ENCODE data around the gene BYSL.
"Not testable (repeated sequence)": the region's sequence is repeated elsewhere in the genome, so short reads cannot be mapped to it uniquely, and the experiment has no call there.

Gene BYSL

DNA sequence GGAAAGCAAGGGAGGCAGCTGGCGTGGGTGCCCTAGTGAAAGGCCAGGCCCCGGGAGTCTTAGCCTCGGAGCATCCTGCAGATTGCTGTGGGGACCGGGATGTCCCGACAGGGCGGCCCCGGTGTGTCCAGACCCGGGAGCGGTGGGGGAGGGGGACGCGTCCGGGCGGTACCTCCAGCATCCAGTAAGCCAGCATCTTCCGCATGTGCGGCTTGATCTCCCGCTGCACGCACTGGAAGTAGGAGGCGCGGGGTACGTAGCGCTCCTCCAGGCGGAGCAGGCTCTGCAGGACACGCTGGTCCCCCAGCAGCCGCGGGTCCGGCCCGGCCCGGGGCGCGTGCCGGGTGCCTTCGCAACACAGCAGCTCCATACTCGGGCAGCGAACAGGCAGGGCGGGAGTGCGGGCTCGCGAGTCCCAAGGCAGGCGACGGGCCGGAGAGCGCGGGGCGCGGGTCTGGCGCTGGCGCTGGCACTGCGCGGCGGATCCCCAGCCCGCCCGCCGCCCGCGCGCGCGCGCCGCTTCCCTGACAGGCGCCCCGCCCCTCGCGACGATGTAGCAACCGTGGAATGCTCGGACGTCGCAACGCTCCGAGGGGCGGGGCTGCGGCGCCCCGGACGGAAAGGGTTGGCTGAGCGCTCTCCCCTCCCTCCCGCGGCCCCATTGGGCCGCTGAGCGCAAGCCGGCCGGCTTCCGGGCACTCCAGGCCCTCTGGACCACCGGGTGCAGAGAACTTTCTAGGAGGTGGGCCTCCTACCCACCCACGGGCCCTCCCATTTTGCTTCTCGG, 20.2 kb downstream of the BYSL start, which contains the start of gene CCND3:
CCND3 (minus strand) TSS at position 529 of the 787 bp plus-strand sequence; CDS start at position 370, 159 bp downstream.
- TF ChIP-seq, protein P1, sequence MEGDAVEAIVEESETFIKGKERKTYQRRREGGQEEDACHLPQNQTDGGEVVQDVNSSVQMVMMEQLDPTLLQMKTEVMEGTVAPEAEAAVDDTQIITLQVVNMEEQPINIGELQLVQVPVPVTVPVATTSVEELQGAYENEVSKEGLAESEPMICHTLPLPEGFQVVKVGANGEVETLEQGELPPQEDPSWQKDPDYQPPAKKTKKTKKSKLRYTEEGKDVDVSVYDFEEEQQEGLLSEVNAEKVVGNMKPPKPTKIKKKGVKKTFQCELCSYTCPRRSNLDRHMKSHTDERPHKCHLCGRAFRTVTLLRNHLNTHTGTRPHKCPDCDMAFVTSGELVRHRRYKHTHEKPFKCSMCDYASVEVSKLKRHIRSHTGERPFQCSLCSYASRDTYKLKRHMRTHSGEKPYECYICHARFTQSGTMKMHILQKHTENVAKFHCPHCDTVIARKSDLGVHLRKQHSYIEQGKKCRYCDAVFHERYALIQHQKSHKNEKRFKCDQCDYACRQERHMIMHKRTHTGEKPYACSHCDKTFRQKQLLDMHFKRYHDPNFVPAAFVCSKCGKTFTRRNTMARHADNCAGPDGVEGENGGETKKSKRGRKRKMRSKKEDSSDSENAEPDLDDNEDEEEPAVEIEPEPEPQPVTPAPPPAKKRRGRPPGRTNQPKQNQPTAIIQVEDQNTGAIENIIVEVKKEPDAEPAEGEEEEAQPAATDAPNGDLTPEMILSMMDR (IDR thresholded peaks at IDR 0.05; ENCODE audit: low read length, missing control alignments): no peak
- DNase-seq (ENCODE audit: low read depth): peak; percentile 91
- peak within 1 kb of the TSS; percentile 93 for H3K4me3 ChIP-seq (replicated peaks; ENCODE audit: low read depth, low read length)

DNA sequence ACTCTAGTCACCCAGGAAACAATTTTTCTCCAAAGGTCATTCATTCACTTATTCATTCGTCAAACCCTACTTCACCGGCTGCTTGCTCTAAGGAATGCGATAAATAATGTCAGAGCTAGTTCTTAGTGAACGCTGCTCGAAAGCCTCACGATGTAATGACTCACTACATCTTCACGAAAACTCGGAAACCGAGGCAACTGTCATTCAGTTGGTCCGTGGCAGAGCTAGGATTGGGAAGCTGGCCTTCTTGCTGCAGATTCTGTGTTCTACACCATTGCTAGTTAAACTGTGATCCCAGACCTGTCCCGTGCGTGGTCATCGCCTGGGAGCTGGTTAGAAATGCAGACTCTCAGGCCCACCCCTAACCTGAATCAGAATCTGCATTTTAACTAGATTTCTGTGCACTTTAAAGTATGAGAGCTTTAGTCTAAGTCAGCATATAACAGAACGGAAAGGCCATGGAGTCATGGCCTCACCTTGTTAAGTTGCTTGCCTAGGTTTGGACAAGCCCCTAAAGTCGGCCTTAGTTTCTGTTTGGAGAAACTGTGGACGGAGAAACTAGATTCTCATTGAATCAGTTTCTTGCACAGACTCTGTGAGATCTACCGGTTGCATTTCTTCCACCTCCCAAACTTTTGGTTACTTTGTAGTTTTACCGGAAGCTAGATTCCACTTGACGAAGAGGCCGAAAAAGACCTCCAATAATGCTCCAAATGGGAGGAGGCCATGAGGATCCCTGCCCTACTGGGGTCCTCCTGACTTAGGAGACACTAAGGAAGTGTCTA, 21.0 kb downstream of the BYSL start:
- TF ChIP-seq, protein P1 (IDR thresholded peaks at IDR 0.05; ENCODE audit: low read length, missing control alignments): no peak
- H3K4me3 ChIP-seq (replicated peaks; ENCODE audit: low read depth, low read length): peak overlapping the region; percentile 93
- DNase-seq (ENCODE audit: low read depth): peak; percentile 83

DNA sequence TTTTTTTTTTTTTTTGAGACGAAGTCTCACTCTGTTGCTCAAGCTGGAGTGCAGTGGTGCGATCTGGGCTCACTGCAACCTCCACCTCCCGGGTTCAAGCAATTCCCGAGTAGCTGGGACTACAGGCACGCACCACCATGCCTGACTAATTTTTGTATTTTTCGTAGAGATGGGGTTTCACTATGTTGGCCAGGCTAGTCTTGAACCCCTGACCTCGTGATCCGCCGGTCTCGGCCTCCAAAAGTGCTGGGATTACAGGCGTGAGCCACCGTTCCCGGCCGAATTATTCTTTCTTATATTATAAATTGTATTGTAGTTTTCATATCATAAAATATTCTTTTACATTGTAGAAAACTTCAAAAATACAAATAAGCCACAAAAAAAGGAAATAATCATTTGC, 21.6 kb downstream of the BYSL start:
- DNase-seq (ENCODE audit: low read depth); H3K4me3 ChIP-seq (replicated peaks; ENCODE audit: low read depth, low read length): not testable (repeated sequence)

DNA sequence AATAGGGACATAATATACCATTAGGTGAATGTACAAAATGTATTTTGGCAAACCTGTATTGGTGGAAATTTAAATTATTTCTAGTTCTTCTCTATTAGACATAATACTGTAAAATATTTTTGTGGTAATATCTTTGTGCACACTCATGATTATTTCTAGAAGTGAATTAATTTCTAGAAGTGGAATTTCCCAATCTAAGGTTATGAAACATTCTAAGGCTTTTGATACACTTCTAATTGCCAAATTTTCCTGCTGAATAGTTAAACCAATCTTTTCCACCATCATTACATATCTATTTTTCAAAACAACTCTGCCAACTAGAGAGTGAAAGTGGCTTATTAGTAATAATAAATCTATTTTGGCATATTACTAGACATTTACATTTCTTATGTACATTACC, 22.2 kb downstream of the BYSL start:
- DNase-seq (ENCODE audit: low read depth): no peak
- H3K4me3 ChIP-seq (replicated peaks; ENCODE audit: low read depth, low read length): no peak overlapping the region
- TF ChIP-seq, protein P1 (IDR thresholded peaks at IDR 0.05; ENCODE audit: low read length, missing control alignments): no peak

DNA sequence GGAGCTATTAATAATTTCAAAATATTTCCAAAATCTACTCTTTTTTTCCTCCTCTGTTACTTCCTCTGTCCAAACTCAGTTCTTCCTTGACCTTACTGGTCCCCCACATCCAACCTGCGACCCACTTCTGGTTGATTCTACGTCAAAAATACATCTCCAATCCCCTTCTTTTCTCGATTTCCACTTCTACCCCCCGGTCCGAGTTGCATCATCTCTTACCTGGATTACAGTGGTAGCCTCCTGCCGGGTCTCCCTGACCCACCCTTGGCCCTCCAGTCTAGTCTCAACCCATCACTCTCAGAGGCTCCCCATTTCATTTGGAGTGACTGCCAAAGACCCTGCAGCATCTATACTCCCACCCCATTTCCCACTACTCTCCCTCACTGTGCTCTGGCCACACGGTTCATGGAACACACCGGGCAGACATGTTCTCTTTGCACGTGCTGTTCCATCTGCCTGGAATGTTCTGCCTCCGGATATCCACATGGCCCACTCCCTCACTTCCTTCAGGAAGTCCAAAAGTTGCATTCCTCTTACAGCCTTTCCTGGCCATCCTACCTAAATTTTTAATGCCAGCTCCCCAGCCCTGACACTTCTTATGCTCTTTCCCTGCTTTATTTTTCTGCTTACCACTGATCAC, 26.4 kb downstream of the BYSL start:
- no peak overlapping the region for H3K4me3 ChIP-seq (replicated peaks; ENCODE audit: low read depth, low read length)
- TF ChIP-seq, protein P1 (IDR thresholded peaks at IDR 0.05; ENCODE audit: low read length, missing control alignments): no peak
- no peak for DNase-seq (ENCODE audit: low read depth)

DNA sequence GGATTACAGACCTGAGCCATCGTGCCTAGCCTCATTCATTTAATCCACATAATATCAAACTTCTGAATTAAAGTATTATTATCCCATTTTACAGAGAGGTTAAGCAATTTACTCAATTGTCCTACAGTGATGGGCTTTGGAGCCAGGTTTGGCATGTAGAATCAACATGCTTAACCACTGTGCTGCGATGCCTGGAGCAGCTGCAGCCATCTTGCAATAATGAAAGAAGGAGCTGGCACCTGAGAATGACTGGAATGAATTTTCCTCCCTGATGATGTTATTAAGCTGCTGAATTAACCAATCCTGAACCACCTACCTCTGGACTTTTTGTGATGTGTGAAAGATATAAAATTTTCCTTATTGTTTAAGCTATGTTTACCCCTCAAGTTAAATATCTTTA, 33.4 kb downstream of the BYSL start:
- DNase-seq (ENCODE audit: low read depth): no peak
- no peak overlapping the region for H3K4me3 ChIP-seq (replicated peaks; ENCODE audit: low read depth, low read length)
- TF ChIP-seq, protein P1 (IDR thresholded peaks at IDR 0.05; ENCODE audit: low read length, missing control alignments): no peak

DNA sequence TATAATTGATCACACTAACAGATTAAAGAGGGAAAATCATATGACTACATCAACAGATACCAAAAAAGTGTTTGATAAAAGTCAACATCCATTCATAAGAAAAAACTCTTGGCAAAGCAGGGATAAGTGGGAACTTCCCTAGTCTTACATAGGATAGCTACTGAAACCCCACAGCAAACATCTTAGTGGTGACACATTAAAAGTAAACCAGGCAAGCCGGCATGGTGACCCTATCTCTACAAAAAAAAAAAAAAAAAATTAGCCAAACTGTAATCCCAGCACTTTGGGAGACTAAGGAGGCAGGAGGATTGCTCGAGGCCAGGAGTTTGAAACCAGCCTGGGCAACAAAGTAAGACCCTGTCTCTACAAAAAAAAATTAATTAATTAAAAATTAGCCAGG, 34.1 kb downstream of the BYSL start:
- TF ChIP-seq, protein P1 (IDR thresholded peaks at IDR 0.05; ENCODE audit: low read length, missing control alignments): no peak
- no peak for DNase-seq (ENCODE audit: low read depth)
- H3K4me3 ChIP-seq (replicated peaks; ENCODE audit: low read depth, low read length): no peak overlapping the region
